22Rv1 (cell line): ENCODE results near the gene SPACA9.

Experiments
- H3K27ac ChIP-seq: fragments of 450-650 bp; 2 replicates; pipeline ENCODE4 v1.5.1; 2017
- ZFX ChIP-seq: fragments of 450-650 bp; IDR thresholded peaks from 2 replicates; pipeline ENCODE4 v1.6.1; 2017; ENCODE audit warnings: antibody characterized with exemption, borderline replicate concordance
- TF ChIP-seq, protein P1 (sequence below): fragments of 450-650 bp; IDR thresholded peaks from 2 replicates; pipeline ENCODE4 v1.5.1; 2017; ENCODE audit warnings: mild to moderate bottlenecking

SPACA9 gene

GRCh38 chr9:132919614-132920268 is 41.0 kb downstream of the SPACA9 start:
- no peak overlapping the region for H3K27ac ChIP-seq

DNA sequence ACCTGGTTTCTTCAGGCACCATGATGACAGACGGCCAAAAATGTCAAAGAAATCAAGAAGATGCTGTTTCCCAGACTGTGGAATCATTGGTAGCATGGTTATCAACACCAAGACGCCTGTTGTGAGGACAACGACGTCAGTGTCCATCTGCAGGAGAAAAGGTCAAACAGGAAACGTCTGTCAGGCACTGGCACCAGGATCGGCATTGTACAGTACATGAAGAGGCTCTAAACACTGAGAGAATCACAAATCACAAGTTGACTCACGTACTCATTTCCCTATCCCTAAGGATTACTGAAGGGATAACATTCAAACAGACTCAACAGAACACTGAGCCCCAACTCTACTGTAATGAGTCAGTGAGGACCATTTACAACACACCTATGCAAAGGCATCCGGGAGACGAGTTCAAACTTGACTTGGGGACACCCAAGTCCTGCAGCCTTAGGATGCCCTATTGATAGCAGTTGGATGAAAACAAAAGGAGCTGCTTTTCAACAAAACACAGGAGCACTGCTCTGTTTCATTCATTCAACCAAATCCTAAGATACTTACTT is 44.7 kb downstream of the SPACA9 start:
- TF ChIP-seq ZFX, result no peak
- TF ChIP-seq, protein P1, sequence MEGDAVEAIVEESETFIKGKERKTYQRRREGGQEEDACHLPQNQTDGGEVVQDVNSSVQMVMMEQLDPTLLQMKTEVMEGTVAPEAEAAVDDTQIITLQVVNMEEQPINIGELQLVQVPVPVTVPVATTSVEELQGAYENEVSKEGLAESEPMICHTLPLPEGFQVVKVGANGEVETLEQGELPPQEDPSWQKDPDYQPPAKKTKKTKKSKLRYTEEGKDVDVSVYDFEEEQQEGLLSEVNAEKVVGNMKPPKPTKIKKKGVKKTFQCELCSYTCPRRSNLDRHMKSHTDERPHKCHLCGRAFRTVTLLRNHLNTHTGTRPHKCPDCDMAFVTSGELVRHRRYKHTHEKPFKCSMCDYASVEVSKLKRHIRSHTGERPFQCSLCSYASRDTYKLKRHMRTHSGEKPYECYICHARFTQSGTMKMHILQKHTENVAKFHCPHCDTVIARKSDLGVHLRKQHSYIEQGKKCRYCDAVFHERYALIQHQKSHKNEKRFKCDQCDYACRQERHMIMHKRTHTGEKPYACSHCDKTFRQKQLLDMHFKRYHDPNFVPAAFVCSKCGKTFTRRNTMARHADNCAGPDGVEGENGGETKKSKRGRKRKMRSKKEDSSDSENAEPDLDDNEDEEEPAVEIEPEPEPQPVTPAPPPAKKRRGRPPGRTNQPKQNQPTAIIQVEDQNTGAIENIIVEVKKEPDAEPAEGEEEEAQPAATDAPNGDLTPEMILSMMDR, result no peak
- no peak overlapping the region for H3K27ac ChIP-seq

More at GRCh38 chr9:132919614-132920268, 41.0 kb downstream of the SPACA9 start:
- TF ChIP-seq, protein P1, result no peak
- no peak for TF ChIP-seq ZFX

DNA sequence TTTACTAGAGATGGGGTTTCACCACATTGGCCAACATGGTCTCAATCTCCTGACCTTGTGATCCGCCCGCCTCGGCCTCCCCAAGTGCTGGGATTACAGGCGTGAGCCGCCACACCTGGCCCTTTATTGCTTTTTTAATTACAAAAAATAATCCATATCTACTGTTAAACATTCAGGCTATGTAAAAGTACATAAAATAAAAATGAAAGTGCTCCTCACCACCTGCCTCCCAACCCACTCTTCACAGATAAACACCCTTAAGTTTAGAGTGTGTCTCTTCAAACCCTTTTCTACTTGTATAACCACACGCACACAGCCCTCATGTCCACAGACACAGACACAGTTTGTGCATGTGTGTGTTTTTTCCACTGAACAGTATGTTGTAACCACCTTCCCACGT is 49.0 kb downstream of the SPACA9 start:
- TF ChIP-seq ZFX, result no peak
- TF ChIP-seq, protein P1, result no peak
- H3K27ac ChIP-seq, result no peak overlapping the region

GRCh38 chr9:132931178-132931735 is 52.6 kb downstream of the SPACA9 start:
- no peak overlapping the region for H3K27ac ChIP-seq
- no peak for TF ChIP-seq ZFX
- TF ChIP-seq, protein P1, result no peak

- no peak for TF ChIP-seq ZFX
- TF ChIP-seq, protein P1, result no peak
- no peak overlapping the region for H3K27ac ChIP-seq
These were observed 56.3 kb downstream of the SPACA9 start for GRCh38 chr9:132935026-132935425.

GRCh38 chr9:132937463-132937901 is 58.8 kb downstream of the SPACA9 start:
- no peak overlapping the region for H3K27ac ChIP-seq
- TF ChIP-seq, protein P1, result no peak
- no peak for TF ChIP-seq ZFX

DNA sequence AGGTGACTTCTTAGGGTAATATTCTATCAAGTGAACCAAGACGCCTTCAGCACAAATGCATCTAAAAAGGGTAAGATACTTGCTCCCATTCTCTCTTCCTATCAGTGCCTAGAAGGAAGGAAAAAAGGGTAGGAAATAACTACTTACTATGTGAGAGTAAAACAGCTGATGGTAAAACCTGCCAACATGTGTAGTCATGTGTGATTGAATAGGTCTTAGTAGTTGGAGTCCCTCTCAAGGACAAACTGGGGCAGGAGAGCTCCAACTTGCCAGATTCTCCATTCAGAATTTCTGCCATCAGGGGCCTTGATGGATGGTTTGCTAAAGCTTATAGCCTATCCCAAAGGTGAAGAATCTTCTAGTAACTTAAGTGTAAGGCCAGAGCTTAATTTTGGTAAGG is 60.5 kb downstream of the SPACA9 start:
- TF ChIP-seq, protein P1, result no peak
- TF ChIP-seq ZFX, result no peak
- H3K27ac ChIP-seq, result no peak overlapping the region
